Panc1 (cell line): ENCODE data around the gene A2ML1.

ENCODE experiments used
- CTCF ChIP-seq: fragments of 450-650 bp; IDR thresholded peaks from 2 replicates; pipeline ENCODE4 v1.5.1; 2017; ENCODE audit warnings: mild to moderate bottlenecking
- SIN3A ChIP-seq: IDR thresholded peaks from 2 replicates; pipeline ENCODE4 v1.6.1; 2012; ENCODE audit warnings: low read depth, mild to moderate bottlenecking, low read length, moderate library complexity, borderline replicate concordance; ENCODE audit not compliant: insufficient read depth

- TF ChIP-seq CTCF (no peak), SIN3A (no peak)
Measured at GRCh38 chr12:8779862-8780261, 42.6 kb upstream of the A2ML1 start.
